Ectodermal cell (in vitro differentiated cells): ENCODE data around the gene AIF1L.
A peak's percentile ranks its signal among the peaks of the same experiment; 100 is the strongest.
"Not testable (repeated sequence)": the region's sequence is repeated elsewhere in the genome, so short reads cannot be mapped to it uniquely, and the experiment has no call there.

Source experiments
- H3K27ac ChIP-seq: 2 replicates; pipeline ENCODE4 v1.7.0; 2013; ENCODE audit warnings: mild to moderate bottlenecking, low read depth, low read length; ENCODE audit not compliant: insufficient read depth, poor library complexity, severe bottlenecking
- H3K27me3 ChIP-seq: 2 replicates; pipeline ENCODE4 v1.7.0; 2013; ENCODE audit warnings: mild to moderate bottlenecking, low read length; ENCODE audit not compliant: insufficient read depth, control insufficient read depth, poor library complexity, severe bottlenecking
- H3K36me3 ChIP-seq: one replicate; pipeline ENCODE4 v1.7.0; 2013; ENCODE audit warnings: low read length; ENCODE audit not compliant: control insufficient read depth, insufficient read depth
- H3K4me1 ChIP-seq: one replicate; pipeline ENCODE4 v1.7.0; 2013; ENCODE audit warnings: low read length; ENCODE audit not compliant: control insufficient read depth, insufficient read depth
- H3K4me3 ChIP-seq: 2 replicates; pipeline ENCODE4 v1.7.0; 2013; ENCODE audit warnings: low read depth, low read length, control low read depth; ENCODE audit not compliant: insufficient read depth
- H3K9me3 ChIP-seq: 2 replicates; pipeline ENCODE4 v1.7.0; 2013; ENCODE audit warnings: mild to moderate bottlenecking, low read length, moderate library complexity; ENCODE audit not compliant: control insufficient read depth
- WGBS, 2 experiments: methylation state at CpG; one replicate each; pipeline ENCODE4 v1.1.7; 2013; ENCODE audit warnings: missing lambda C conversion rate in 2 of 2; 5-methylcytosine and 5-hydroxymethylcytosine counted together

Gene AIF1L

DNA sequence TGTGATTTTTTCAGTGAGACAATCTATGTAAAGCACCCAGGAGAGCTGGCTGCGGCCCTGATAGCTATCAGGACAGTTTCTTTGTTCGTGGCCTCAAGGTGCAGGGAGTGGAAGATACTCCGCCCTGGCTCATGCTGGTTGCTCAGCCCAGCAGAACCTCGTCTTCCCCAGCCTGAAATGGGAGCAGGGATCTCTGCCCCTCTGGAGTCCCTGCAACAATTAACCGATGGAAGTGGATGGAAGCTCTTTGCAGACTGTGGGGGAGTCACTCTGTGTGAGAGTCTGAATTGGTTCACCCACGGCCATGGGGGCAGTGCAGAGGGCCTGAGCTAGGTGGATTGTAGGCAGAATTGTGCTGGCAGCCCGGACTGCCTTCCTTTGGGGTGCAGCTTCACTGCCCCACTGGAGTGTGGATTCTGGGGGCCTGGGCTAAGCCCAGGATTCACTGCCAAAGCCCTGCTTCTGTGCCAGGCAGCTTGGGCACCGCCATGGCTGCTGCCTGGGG lies 2.8 kb downstream of the AIF1L start:
- Histone ChIP-seq H3K27ac (no peak overlapping the region), H3K4me3 (no peak overlapping the region)

GRCh38 chr9:131099845-131100244 lies 3.5 kb downstream of the AIF1L start:
- 91 to 96% methylated on average over 8 of the region's 8 CpGs for WGBS, 2 experiments
- peaks cover 27% of the 10 kb centered on the region for H3K4me1 ChIP-seq
- not testable (repeated sequence) for H3K27ac ChIP-seq, H3K27me3 ChIP-seq, H3K9me3 ChIP-seq, H3K4me3 ChIP-seq, H3K36me3 ChIP-seq

More for the DNA sequence above, 2.8 kb downstream of the AIF1L start:
- H3K4me1 ChIP-seq: peaks cover 27% of the 10 kb centered on the region
- 86 to 88% methylated on average over 8 of the region's 8 CpGs for WGBS, 2 experiments
- H3K36me3 ChIP-seq: no peaks in the 10 kb centered on the region
- H3K9me3 ChIP-seq: no peaks in the 10 kb centered on the region
- H3K27me3 ChIP-seq: no peaks in the 10 kb centered on the region

DNA sequence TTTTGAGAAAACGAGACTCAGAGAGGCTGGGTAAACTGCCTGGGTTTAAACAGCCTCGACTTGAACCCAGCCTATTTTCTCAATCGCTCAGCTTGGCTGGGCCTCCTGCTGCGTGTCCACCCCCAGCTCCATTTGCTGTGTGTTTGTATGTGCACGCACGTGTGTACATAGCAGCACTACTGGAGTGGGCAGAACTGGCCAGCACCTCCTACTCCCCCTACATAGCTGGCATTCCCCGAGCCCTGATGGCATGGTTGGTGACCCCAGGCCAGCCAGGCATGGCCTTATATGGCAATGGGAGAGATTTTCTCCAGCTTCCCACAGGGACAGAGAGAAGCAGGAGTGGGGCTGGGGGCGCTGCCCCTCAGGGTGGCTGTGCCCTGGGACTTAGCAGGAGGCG lies 4.1 kb downstream of the AIF1L start:
- Histone ChIP-seq H3K9me3 (no peaks in the 10 kb centered on the region), H3K36me3 (peaks cover 3% of the 10 kb centered on the region), H3K27me3 (no peaks in the 10 kb centered on the region), H3K27ac (no peak overlapping the region), H3K4me3 (no peak overlapping the region), H3K4me1 (peaks cover 27% of the 10 kb centered on the region)
- 91% methylated on average over 9 of the region's 9 CpGs for whole genome bisulfite sequencing, 2 experiments

GRCh38 chr9:131101207-131101964 lies 5.1 kb downstream of the AIF1L start:
- Histone ChIP-seq H3K4me3 (no peak overlapping the region), H3K36me3 (peaks cover 8% of the 10 kb centered on the region), H3K27me3 (no peaks in the 10 kb centered on the region), H3K4me1 (peaks cover 27% of the 10 kb centered on the region), H3K27ac (no peak overlapping the region), H3K9me3 (no peaks in the 10 kb centered on the region)
- WGBS, 2 experiments: 94 to 96% methylated on average over 11 of the region's 11 CpGs

DNA sequence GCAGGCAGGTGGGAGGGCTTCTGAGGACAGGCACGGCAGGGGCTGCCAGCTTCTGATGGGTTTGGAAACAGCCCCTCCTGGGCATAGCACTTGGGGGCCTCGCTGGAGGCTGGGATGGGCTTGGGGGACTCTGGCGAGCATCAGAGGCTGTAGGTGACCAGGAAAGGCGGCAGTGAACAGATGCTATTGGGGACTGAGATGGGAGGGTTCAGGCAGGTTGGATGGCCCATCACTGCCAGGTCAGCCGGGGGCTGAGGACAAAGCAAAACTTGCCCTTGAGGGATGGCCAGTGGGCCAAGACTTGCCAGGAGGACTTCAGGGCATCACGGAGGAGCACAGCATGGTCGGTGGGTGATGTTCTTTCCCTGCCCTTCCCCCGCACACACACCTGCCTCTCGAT lies 6.7 kb downstream of the AIF1L start:
- H3K4me1 ChIP-seq: peaks cover 20% of the 10 kb centered on the region
- no peak overlapping the region for H3K27ac ChIP-seq
- H3K9me3 ChIP-seq: no peaks in the 10 kb centered on the region
- peaks cover 15% of the 10 kb centered on the region for H3K36me3 ChIP-seq
- no peak overlapping the region for H3K4me3 ChIP-seq
- H3K27me3 ChIP-seq: no peaks in the 10 kb centered on the region
- WGBS, 2 experiments: 87 to 91% methylated on average over 9 of the region's 9 CpGs

DNA sequence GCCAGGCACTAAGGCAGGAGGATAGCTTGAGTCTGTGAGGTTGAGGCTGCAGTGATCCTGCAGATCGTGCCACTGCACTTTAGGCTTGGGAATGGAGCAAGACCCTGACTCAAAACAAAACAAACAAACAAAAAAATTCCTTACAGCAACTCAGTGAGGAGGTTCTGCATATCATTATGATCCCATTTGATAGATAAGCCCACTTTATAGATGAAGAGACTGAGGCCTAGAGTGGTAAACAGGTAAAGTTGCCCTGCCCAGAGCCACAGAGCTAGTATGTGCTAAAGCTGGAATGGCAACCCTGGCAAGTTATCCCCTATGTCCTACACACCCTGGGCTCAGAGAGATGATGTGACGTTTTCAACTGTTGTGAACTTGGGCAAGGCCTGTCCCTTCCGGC lies 7.2 kb downstream of the AIF1L start:
- peaks cover 16% of the 10 kb centered on the region for H3K36me3 ChIP-seq
- no peak overlapping the region for H3K27ac ChIP-seq
- H3K27me3 ChIP-seq: no peaks in the 10 kb centered on the region
- H3K4me1 ChIP-seq: peaks cover 15% of the 10 kb centered on the region
- 97 to 98% methylated on average over 3 of the region's 3 CpGs for WGBS, 2 experiments
- H3K4me3 ChIP-seq: no peak overlapping the region
- H3K9me3 ChIP-seq: no peaks in the 10 kb centered on the region

GRCh38 chr9:131104016-131104740 lies 7.8 kb downstream of the AIF1L start:
- Histone ChIP-seq H3K4me3 (no peak overlapping the region), H3K4me1 (peaks cover 8% of the 10 kb centered on the region), H3K27ac (no peak overlapping the region), H3K9me3 (no peaks in the 10 kb centered on the region), H3K36me3 (peaks cover 16% of the 10 kb centered on the region), H3K27me3 (no peaks in the 10 kb centered on the region)
- 71 to 75% methylated on average over 4 of the region's 5 CpGs for WGBS, 2 experiments

DNA sequence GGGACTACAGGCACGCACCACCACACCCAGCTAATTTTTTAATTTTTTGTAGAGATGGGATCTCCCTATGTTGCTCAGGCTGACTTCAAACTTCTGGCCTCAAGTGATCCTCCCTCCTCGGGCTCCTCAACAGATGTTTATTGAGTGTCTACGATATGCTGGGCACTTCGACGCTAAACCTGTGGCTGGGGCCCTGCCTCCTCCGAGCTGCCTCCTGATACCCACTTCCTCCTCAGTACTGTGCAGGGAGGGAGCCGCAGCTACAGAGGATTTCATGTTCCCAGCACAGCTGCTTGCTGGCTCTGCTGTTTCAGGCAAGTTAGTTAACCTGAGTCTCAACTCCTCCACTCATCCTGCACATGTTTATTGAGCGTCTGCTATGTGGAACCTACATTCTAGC lies 9.6 kb downstream of the AIF1L start:
- H3K4me3 ChIP-seq: no peak overlapping the region
- no peaks in the 10 kb centered on the region for H3K9me3 ChIP-seq
- H3K4me1 ChIP-seq: no peaks in the 10 kb centered on the region
- H3K27me3 ChIP-seq: no peaks in the 10 kb centered on the region
- 94 to 97% methylated on average over 8 of the region's 8 CpGs for WGBS, 2 experiments
- peaks cover 16% of the 10 kb centered on the region for H3K36me3 ChIP-seq
- H3K27ac ChIP-seq: no peak overlapping the region

- WGBS, 2 experiments: 87 to 90% methylated on average over 8 of the region's 8 CpGs
- peaks cover 6% of the 10 kb centered on the region for H3K4me1 ChIP-seq
- H3K27ac ChIP-seq: no peak overlapping the region
- H3K36me3 ChIP-seq: peaks cover 16% of the 10 kb centered on the region
- no peak overlapping the region for H3K4me3 ChIP-seq
- H3K9me3 ChIP-seq: no peaks in the 10 kb centered on the region
- no peaks in the 10 kb centered on the region for H3K27me3 ChIP-seq
Observed at GRCh38 chr9:131107760-131108159, 11.4 kb downstream of the AIF1L start.

GRCh38 chr9:131111186-131111853 lies 15.0 kb downstream of the AIF1L start:
- no peak overlapping the region for H3K4me3 ChIP-seq
- H3K27me3 ChIP-seq: no peaks in the 10 kb centered on the region
- H3K27ac ChIP-seq: peak overlapping the region; percentile 91
- peaks cover 13% of the 10 kb centered on the region for H3K36me3 ChIP-seq
- 53 to 54% methylated on average over 10 of the region's 10 CpGs for WGBS, 2 experiments
- no peaks in the 10 kb centered on the region for H3K9me3 ChIP-seq
- H3K4me1 ChIP-seq: peaks cover 6% of the 10 kb centered on the region
